Measurements from ENCODE around the gene RASA2.
"Not testable (repeated sequence)": the region's sequence is repeated elsewhere in the genome, so short reads cannot be mapped to it uniquely, and the experiment has no call there.

The RASA2 gene

DNA sequence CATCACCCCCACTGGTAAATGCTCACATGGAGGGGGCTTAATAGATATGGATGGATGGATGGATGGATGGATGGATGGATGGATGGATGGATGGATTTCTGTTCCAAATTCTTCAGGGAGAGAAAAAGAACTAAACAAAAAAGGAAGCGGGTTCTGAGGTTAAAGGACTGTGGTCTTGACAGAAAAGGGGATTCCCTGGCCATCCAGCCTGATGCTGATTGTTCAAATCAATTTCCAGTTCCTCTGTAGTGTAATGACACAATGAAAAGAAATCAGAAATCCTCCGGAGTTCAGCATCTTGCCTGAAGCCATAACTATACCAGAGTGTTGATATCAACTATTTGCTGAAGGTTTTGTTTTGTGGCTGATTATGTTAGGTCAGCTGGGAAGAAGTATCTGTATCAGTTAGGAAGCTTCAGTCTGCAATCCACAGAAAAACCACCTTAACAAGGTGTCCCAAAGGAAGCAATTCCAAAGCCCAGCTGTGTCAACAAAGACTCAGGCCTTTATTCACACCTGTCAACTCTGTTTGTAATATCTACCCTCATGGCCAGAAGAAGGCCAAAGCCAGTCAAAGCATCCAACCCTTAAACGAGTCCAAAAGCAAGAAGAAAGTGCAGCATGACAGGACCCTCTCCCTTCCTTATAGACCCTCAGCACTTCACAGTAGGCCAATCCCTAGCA is 24.5 kb upstream of the RASA2 start:
- no peaks in the 10 kb centered on the region; the same call in 1 of the 2 replicates for H3K9me3 ChIP-seq (ENCODE audit: insufficient read depth, low read depth, low read length)
- no peak overlapping the region for H3K27ac ChIP-seq (ENCODE audit: low read length)
- no peak overlapping the region for H3K9ac ChIP-seq (ENCODE audit: low read depth, low read length)
- H3K4me3 ChIP-seq (ENCODE audit: low read length): no peak overlapping the region
- H3K27me3 ChIP-seq (ENCODE audit: insufficient read depth, low read length): no peaks in the 10 kb centered on the region
- H3K36me3 ChIP-seq (ENCODE audit: insufficient read depth, low read depth, low read length): no peaks in the 10 kb centered on the region
- no peaks in the 10 kb centered on the region for H3K4me1 ChIP-seq (ENCODE audit: insufficient read depth, low read length)

DNA sequence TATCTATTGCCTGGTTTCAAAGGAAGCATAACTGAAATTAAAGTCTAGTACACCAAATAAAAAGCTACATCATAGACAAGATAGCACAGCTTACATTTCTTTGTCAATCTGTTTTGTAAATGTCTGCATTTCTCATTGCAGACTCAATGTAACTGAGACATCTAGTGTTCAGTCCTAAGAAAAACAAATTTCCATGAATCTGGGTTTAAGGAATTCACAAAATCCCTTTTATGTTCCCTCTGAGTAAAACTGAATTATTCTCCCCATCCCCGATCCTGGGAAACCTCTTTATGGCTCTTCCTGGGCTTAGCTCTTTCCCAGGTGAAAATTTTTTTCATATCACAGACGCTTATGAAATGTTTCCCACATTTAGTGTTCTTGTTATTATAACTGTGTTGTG is 21.6 kb upstream of the RASA2 start:
- Histone ChIP-seq H3K4me3 (ENCODE audit: low read length) (no peak overlapping the region), H3K27ac (ENCODE audit: low read length) (no peak overlapping the region), H3K36me3 (ENCODE audit: insufficient read depth, low read depth, low read length) (no peaks in the 10 kb centered on the region), H3K9me3 (ENCODE audit: insufficient read depth, low read depth, low read length) (no peaks in the 10 kb centered on the region; the same call in 1 of the 2 replicates), H3K27me3 (ENCODE audit: insufficient read depth, low read length) (no peaks in the 10 kb centered on the region), H3K9ac (ENCODE audit: low read depth, low read length) (no peak overlapping the region), H3K4me1 (ENCODE audit: insufficient read depth, low read length) (no peaks in the 10 kb centered on the region)

DNA sequence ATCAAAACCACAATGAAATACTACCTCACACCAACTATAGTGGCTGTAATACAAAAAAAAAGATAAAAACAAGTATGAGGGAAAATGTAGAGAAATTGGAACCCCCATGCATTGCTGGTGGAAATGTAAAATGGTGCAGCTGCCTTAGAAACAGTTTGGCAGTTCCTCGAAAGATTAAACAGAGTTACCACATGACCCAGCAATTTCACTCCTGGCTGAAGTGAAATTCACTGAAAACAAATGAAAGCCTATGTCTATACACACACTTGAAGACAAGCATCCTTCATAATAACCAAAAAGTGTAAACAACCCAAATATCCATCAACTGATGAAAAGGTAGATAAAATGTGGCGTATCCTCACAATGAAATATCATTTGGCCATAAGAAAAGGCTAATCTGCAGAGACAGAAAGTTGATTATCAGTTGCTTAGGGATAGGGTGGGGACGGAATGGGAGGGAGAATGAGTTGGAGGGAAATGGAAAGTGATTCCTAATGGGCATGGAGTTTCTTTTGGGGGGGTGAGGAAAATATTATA is 20.1 kb upstream of the RASA2 start:
- Histone ChIP-seq H3K36me3 (ENCODE audit: insufficient read depth, low read depth, low read length) (no peaks in the 10 kb centered on the region), H3K9ac (ENCODE audit: low read depth, low read length) (no peak overlapping the region), H3K27me3 (ENCODE audit: insufficient read depth, low read length) (no peaks in the 10 kb centered on the region), H3K27ac (ENCODE audit: low read length) (no peak overlapping the region), H3K4me3 (ENCODE audit: low read length) (no peak overlapping the region), H3K9me3 (ENCODE audit: insufficient read depth, low read depth, low read length) (peaks cover 2% of the 10 kb centered on the region), H3K4me1 (ENCODE audit: insufficient read depth, low read length) (no peaks in the 10 kb centered on the region)

GRCh38 chr3:141469720-141470119 is 17.1 kb upstream of the RASA2 start:
- H3K36me3 ChIP-seq (ENCODE audit: insufficient read depth, low read depth, low read length): no peaks in the 10 kb centered on the region
- peaks cover 5% of the 10 kb centered on the region; the same call in 1 of the 2 replicates for H3K9me3 ChIP-seq (ENCODE audit: insufficient read depth, low read depth, low read length)
- no peaks in the 10 kb centered on the region for H3K27me3 ChIP-seq (ENCODE audit: insufficient read depth, low read length)
- H3K4me1 ChIP-seq (ENCODE audit: insufficient read depth, low read length): no peaks in the 10 kb centered on the region
- no peak overlapping the region for H3K27ac ChIP-seq (ENCODE audit: low read length)
- no peak overlapping the region for H3K9ac ChIP-seq (ENCODE audit: low read depth, low read length)
- no peak overlapping the region for H3K4me3 ChIP-seq (ENCODE audit: low read length)

DNA sequence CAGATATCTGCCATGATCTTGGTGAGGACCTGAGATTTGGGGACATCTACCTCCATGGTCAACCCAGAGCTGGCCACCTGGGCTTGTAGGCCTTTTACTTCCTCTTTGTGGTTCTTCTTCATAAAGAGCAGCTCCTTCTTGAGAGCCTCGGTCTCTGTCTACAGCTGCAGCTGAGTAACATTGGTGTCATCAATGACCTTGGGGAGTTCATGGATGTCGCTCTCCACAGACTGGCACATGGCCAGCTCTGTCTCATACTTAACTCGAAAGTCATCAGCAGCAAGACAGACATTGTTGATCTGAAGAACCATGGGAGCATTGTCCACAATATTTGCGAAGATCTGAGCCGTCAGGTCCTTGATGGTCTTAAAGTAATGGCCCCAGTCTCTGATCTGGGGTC is 15.7 kb upstream of the RASA2 start:
- Histone ChIP-seq H3K9me3 (ENCODE audit: insufficient read depth, low read depth, low read length) (peaks cover 5% of the 10 kb centered on the region; the same call in 1 of the 2 replicates), H3K27ac (ENCODE audit: low read length) (no peak overlapping the region), H3K9ac (ENCODE audit: low read depth, low read length) (no peak overlapping the region), H3K36me3 (ENCODE audit: insufficient read depth, low read depth, low read length) (no peaks in the 10 kb centered on the region), H3K4me1 (ENCODE audit: insufficient read depth, low read length) (no peaks in the 10 kb centered on the region), H3K27me3 (ENCODE audit: insufficient read depth, low read length) (no peaks in the 10 kb centered on the region), H3K4me3 (ENCODE audit: low read length) (no peak overlapping the region)

- H3K9me3 ChIP-seq (ENCODE audit: insufficient read depth, low read depth, low read length): peaks cover 5% of the 10 kb centered on the region; the same call in 1 of the 2 replicates
- H3K27me3 ChIP-seq (ENCODE audit: insufficient read depth, low read length): no peaks in the 10 kb centered on the region
- H3K4me1 ChIP-seq (ENCODE audit: insufficient read depth, low read length): no peaks in the 10 kb centered on the region
- H3K9ac ChIP-seq (ENCODE audit: low read depth, low read length): no peak overlapping the region
- no peak overlapping the region for H3K27ac ChIP-seq (ENCODE audit: low read length)
- no peak overlapping the region for H3K4me3 ChIP-seq (ENCODE audit: low read length)
- no peaks in the 10 kb centered on the region for H3K36me3 ChIP-seq (ENCODE audit: insufficient read depth, low read depth, low read length)
Observed at GRCh38 chr3:141476033-141476432, 10.8 kb upstream of the RASA2 start.

DNA sequence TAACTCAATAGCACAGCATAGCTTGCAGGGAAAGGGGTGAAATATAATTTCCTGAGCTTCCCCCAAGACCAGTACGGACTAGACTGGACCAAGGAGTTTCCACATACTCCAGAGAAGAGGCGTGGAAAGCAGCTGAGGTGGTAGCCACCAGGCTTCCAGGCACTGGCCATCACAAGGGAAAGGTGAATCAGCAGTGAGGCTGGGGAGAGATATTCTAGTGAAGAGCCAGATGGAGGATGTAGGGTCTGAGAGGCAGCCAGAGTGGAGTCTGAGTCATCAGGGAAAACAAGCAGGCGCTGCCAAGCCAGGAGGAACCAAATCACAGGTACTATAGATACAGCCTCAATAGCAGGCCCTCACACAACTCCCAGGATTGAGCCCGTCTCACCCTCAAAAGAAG is 9.6 kb upstream of the RASA2 start:
- no peaks in the 10 kb centered on the region for H3K9me3 ChIP-seq (ENCODE audit: insufficient read depth, low read depth, low read length)
- no peak overlapping the region for H3K9ac ChIP-seq (ENCODE audit: low read depth, low read length)
- no peaks in the 10 kb centered on the region for H3K36me3 ChIP-seq (ENCODE audit: insufficient read depth, low read depth, low read length)
- H3K27me3 ChIP-seq (ENCODE audit: insufficient read depth, low read length): no peaks in the 10 kb centered on the region
- no peak overlapping the region for H3K27ac ChIP-seq (ENCODE audit: low read length)
- H3K4me1 ChIP-seq (ENCODE audit: insufficient read depth, low read length): no peaks in the 10 kb centered on the region
- no peak overlapping the region for H3K4me3 ChIP-seq (ENCODE audit: low read length)

- H3K4me1 ChIP-seq (ENCODE audit: insufficient read depth, low read length): no peaks in the 10 kb centered on the region
- H3K27me3 ChIP-seq (ENCODE audit: insufficient read depth, low read length): no peaks in the 10 kb centered on the region
- no peaks in the 10 kb centered on the region for H3K36me3 ChIP-seq (ENCODE audit: insufficient read depth, low read depth, low read length)
- H3K4me3 ChIP-seq (ENCODE audit: low read length): no peak overlapping the region
- no peak overlapping the region for H3K9ac ChIP-seq (ENCODE audit: low read depth, low read length)
- no peak overlapping the region for H3K27ac ChIP-seq (ENCODE audit: low read length)
- no peaks in the 10 kb centered on the region for H3K9me3 ChIP-seq (ENCODE audit: insufficient read depth, low read depth, low read length)
Observed at GRCh38 chr3:141478139-141478538, 8.7 kb upstream of the RASA2 start.

- not testable (repeated sequence) for H3K27ac ChIP-seq (ENCODE audit: low read length); H3K4me1 ChIP-seq (ENCODE audit: insufficient read depth, low read length); H3K9me3 ChIP-seq (ENCODE audit: insufficient read depth, low read depth, low read length); H3K27me3 ChIP-seq (ENCODE audit: insufficient read depth, low read length); H3K4me3 ChIP-seq (ENCODE audit: low read length); H3K9ac ChIP-seq (ENCODE audit: low read depth, low read length); H3K36me3 ChIP-seq (ENCODE audit: insufficient read depth, low read depth, low read length)
Observed at GRCh38 chr3:141478840-141479239, 8.0 kb upstream of the RASA2 start.

- no peaks in the 10 kb centered on the region for H3K36me3 ChIP-seq (ENCODE audit: insufficient read depth, low read depth, low read length)
- no peak overlapping the region for H3K4me3 ChIP-seq (ENCODE audit: low read length)
Observed at GRCh38 chr3:141482245-141482922, 4.4 kb upstream of the RASA2 start.

DNA sequence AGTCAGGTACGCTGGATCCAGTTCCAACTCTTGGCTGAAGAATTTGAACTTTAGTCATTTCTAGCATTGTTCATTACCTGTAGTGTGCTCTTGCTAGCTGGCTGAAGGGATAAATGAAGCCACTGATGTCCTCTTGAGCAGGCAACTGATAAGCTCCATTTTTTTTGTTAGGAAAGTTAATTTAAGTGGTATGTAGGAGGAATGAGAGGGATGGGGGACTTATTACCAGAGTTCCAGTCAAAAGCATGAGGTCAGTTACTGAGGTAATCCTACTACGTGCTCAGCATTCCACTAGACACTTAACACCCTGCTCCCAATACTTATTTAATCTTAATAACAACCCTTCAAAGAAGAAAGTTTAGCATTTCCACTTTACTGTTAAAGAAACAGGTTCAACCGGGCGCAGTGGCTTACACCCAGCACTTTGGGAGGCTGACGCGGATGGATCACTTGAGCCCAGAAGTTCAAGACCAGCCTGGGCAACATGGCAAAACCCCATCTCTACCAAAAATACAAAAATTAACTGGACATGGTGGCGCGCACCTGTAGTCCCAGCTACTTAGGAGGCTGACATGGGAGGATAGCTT is 2.0 kb upstream of the RASA2 start:
- no peaks in the 10 kb centered on the region for H3K9me3 ChIP-seq (ENCODE audit: insufficient read depth, low read depth, low read length)
- peaks cover 23% of the 10 kb centered on the region for H3K4me1 ChIP-seq (ENCODE audit: insufficient read depth, low read length)
- no peak overlapping the region for H3K9ac ChIP-seq (ENCODE audit: low read depth, low read length)
- no peak overlapping the region for H3K27ac ChIP-seq (ENCODE audit: low read length)
- H3K36me3 ChIP-seq (ENCODE audit: insufficient read depth, low read depth, low read length): no peaks in the 10 kb centered on the region
- H3K4me3 ChIP-seq (ENCODE audit: low read length): no peak overlapping the region
- H3K27me3 ChIP-seq (ENCODE audit: insufficient read depth, low read length): no peaks in the 10 kb centered on the region

More at GRCh38 chr3:141482245-141482922, 4.4 kb upstream of the RASA2 start:
- Histone ChIP-seq H3K27ac (ENCODE audit: low read length) (no peak overlapping the region), H3K9me3 (ENCODE audit: insufficient read depth, low read depth, low read length) (no peaks in the 10 kb centered on the region), H3K4me1 (ENCODE audit: insufficient read depth, low read length) (peaks cover 10% of the 10 kb centered on the region; the same call in 1 of the 2 replicates), H3K9ac (ENCODE audit: low read depth, low read length) (no peak overlapping the region), H3K27me3 (ENCODE audit: insufficient read depth, low read length) (no peaks in the 10 kb centered on the region)
